Fibroblast of skin of right quadriceps (primary cell): ENCODE data around the gene PGM2.
"Not testable (repeated sequence)": the region's sequence is repeated elsewhere in the genome, so short reads cannot be mapped to it uniquely, and the experiment has no call there.

Experiments used
- DNase-seq: peaks from one replicate; pipeline ENCODE4 v3.0.0-alpha.2; 2013

The PGM2 gene

GRCh38 chr4:37826295-37827029 lies at the start of gene PGM2:
PGM2 (plus strand) TSS chr4:37826686; CDS start chr4:37826733, 47 bp downstream.
- peak; percentile 73 for DNase-seq

DNA sequence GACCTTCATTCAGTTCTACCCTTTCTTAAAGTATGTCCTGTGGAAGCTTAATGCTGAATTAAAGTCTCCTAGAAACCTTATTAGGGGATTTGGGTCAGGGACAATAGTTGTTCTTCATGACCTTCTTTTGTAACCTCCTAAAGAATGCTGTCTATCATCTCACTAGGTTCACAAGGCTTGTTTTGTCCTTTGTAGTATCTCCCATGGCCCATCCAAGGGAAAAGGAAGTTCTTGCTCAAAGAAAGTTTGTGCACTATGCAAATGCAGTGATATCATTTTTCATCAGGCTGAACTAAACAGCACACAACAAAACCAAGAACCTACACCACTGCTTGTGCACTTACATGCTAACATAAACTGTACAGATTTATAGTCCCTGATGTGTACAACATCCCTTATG lies 46.6 kb upstream of the PGM2 start:
- DNase-seq = no peak

GRCh38 chr4:37780444-37781130 lies 45.9 kb upstream of the PGM2 start:
- DNase-seq = peak; percentile 21

GRCh38 chr4:37781131-37781455 lies 45.4 kb upstream of the PGM2 start:
- no peak for DNase-seq

GRCh38 chr4:37786267-37786666 lies 40.2 kb upstream of the PGM2 start:
- not testable (repeated sequence) for DNase-seq

DNA sequence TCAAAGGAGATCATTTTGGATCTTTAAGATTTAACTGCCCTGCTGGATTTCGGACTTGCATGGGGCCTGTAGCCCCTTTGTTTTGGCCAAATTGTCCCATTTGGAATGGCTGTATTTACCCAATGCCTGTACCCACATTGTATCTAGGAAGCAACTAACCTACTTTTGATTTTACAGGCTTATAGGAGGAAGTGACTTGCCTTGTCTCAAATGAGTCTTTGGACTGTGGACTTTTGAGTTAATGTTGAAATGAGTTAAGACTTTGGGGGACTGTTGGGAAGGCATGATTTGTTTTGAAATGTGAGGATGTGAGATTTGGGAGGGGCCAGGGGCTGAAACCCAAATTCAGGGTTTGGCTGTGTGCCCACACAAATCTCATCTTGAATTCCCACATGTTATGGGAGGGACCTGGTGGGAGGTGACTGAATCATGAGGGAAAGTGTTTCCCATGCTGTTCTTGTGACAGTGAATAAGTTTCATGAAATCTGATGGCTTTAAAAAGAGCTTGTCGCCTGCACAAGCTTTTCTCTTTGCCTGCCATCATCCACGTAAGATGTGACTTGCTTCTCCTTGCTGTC lies 38.5 kb upstream of the PGM2 start:
- not testable (repeated sequence) for DNase-seq

DNA sequence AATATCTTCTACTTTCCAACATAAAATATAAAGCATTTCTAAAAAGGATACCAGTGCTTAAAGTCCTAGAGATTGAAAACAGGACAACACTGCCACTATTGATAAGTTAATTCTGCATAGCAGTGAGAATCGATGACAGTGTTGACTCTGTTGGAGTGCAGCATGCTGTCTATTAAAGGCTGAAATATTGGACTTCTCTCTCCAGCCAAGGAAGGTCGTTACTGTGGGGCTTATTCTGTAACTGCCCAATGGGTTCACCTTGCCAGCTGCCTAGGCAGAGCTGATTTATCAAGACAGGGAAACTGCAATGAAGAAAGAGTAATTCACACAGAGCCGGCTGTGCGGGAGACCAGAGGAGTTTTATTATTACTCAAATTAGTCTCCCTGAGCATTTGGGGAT lies 37.7 kb upstream of the PGM2 start:
- DNase-seq = no peak

GRCh38 chr4:37792241-37792640 lies 34.2 kb upstream of the PGM2 start:
- no peak for DNase-seq

GRCh38 chr4:37793562-37793961 lies 32.9 kb upstream of the PGM2 start:
- DNase-seq = peak; percentile 7

DNA sequence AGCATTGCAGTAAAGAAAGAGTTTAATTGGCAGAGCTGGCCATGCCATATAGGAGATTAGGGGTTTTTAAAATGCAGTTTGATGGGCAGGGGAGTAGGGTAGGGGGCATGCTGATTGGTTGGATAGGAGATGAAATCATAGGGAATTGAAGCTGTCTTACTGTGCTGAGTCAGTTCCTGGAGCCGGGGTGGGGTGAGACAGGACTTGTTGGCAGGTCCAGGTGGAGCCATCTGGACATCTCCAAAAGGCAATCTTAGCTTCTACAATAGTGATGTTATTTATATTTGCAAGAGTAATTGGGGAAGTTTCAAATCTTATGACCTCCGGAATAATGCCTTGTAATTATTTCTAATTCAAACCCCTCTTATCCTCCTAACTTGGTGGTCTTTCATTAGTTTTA lies 32.4 kb upstream of the PGM2 start:
- no peak for DNase-seq

GRCh38 chr4:37795581-37796195 lies 30.8 kb upstream of the PGM2 start:
- DNase-seq = no peak

GRCh38 chr4:37797374-37797773 lies 29.1 kb upstream of the PGM2 start:
- DNase-seq = no peak

GRCh38 chr4:37797923-37798322 lies 28.6 kb upstream of the PGM2 start:
- DNase-seq = no peak

GRCh38 chr4:37798616-37799015 lies 27.9 kb upstream of the PGM2 start:
- DNase-seq = no peak

DNA sequence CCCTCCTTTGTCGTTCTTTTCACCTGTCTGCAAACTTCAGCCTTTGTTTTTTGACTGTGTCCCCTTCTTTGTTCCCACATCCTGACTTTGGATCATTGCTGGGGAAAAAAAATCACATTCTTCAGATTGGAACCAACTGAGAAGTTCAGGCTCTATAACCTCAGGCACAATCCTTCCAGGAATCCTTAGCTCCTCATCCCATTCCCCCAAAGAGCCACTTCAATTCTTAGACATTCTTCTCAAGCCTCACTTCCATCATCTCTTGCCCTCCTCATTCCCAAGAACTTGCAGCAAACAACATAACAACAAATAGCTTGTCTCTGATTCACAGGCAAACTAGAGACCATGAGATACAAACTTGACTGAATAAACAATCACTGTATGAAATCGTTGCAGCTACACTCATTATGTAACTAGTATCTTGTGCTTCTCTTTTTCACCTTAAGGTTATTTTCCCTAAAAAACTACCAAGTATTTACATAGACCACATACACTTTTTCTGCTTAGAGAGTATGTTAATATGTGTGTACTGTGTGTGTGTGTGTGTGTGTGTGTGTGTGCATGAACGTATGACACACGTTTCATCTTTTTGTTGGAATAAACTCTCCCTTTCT lies 26.4 kb upstream of the PGM2 start:
- no peak for DNase-seq

DNA sequence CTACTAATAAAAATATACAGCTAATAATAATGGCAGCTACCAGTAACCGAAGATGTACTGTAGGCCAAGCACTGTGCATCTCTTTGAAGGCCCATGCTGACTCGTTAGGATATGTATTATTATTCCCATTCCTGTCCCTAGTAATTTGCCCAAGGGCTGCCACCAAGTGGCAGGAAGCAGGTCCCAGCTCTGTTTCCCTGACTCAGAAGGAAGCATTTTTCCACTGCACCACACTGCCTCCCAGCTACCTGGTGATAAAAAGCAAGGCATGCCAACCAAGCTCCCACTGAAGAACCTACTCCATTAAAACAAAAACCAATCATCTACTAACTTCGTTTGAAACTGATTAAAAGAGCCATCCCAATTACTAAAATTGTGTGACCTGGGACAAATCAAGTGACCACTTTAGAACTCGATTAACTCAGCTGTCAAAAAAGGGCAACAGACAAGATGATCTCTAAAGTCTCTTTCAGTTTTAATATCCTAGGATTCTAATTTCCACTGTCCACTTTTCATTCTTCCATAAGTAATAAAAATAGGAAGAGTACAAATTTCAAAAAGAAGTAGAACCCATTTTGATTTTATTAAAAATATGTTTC lies 24.3 kb upstream of the PGM2 start:
- peak; percentile 48 for DNase-seq

GRCh38 chr4:37803348-37803973 lies 23.0 kb upstream of the PGM2 start:
- peak; percentile 46 for DNase-seq

GRCh38 chr4:37805091-37805490 lies 21.4 kb upstream of the PGM2 start:
- no peak for DNase-seq

GRCh38 chr4:37812713-37813112 lies 13.8 kb upstream of the PGM2 start:
- peak; percentile 63 for DNase-seq

- no peak for DNase-seq
These were observed 10.9 kb upstream of the PGM2 start for GRCh38 chr4:37815591-37815990.

DNA sequence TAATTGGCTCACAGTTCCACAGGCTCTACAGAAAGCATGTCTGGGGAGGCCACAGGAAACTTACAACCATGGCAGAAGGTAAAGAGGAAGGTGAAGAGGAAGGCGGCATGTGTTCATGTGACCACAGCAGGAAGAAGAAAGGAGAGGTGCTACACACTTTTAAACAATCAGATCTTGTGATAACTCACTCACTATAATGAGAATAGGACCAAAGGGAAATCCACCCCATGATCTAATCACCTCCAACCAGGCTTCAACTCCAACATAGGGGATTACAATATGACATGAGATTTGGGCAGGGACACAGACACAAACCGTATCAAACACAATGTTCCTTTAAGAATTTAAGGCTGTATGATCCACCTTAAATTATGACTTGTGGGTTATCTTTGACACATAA lies 10.5 kb upstream of the PGM2 start:
- no peak for DNase-seq

GRCh38 chr4:37816719-37817118 lies 9.8 kb upstream of the PGM2 start:
- no peak for DNase-seq

DNA sequence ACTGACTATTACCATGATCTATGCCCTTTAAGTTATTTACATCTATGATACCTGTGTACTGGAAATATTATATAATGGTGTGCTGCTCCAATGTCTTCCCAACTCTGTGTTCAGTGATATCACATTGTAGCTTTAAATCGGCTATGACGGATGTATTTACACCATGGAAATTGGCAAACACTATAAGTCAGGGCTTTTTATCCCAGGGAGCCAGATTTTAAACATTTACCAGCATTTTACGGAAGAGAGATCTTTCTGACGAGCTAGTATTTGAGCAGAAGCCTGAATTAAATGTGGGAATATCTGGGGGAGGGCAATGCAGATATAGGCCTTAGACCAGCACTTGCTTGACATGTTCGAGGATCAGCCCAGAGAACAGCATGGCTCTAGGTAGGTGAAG lies 7.7 kb upstream of the PGM2 start:
- DNase-seq = no peak
